Measurements from ENCODE around the gene MYNN. TPM values are rescaled to one million over a fixed set of nuclear protein-coding genes. Genes with fewer than 3 reads are reported as not detected.

Gene MYNN
- polyA plus RNA-seq, 10 donors, result 18.3 to 24.8 (median 21.8) TPM

DNA sequence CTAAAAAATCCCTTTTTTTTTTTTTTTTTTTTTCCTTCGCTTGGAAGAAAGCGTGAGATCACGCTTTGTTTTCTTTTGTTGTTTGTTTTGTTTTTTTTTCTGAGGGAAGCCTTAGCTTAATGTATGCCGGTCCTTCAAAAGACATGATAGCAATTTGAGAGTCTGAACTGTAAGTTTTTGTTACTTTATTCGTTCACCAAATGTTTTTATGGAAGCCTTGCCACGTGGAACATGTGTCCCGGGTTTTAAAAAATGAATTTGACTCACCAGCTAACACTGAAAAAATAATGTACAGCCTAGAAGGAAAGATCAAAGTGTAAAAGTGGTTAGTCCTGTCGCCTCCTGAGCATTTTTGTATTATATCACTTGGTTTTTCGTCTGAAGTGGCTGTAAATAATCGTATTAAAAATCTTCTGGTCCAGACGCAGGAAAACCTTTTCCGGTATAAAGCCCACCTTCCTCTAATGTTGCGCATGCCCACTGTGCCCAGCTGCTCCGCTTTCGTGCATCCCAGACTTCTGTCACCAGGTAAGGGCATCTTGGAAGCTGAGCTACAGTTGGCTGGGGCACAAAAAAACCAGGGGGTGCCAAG, 795 bp upstream of the MYNN start:
- DNase-seq, result peak; percentile 80 to 95 (median 88)

DNA sequence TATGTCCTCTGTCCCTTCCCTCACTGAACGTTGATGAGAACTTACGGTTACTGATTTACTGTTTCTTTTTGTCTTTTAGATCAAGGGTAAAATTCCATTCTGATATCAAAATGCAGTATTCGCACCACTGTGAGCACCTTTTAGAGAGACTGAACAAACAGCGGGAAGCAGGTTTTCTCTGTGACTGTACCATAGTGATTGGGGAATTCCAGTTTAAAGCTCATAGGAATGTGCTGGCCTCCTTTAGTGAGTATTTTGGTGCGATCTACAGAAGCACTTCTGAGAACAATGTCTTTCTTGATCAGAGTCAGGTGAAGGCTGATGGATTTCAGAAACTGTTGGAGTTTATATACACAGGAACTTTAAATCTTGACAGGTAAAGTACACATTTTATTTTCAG, 990 bp downstream of the MYNN start:
- DNase-seq, result no peak

DNA sequence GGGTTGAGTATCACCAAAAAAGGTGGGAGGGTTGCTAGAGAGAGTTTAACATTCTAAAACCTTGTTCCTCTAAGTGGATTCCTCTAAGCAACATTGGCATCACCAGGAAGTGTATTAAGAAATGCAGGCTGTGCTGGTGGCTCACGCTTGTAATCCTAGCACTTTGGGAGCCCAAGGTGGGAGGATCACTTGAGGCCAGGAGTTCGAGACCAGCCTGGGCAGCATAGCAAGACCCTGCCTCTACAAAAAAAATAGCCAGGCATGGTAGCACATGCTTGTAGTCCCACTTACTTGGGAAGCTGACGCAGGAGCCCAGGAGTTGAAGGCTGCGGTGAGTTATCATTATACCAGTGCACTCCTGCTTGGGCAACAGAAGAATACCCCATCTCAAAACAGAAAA, 4.6 kb downstream of the MYNN start:
- no peak for DNase-seq

- DNase-seq, result no peak
Observed at GRCh38 chr3:169780742-169781141, 7.5 kb downstream of the MYNN start.

- no peak for DNase-seq
Observed at GRCh38 chr3:169781209-169781855, 8.1 kb downstream of the MYNN start.

DNA sequence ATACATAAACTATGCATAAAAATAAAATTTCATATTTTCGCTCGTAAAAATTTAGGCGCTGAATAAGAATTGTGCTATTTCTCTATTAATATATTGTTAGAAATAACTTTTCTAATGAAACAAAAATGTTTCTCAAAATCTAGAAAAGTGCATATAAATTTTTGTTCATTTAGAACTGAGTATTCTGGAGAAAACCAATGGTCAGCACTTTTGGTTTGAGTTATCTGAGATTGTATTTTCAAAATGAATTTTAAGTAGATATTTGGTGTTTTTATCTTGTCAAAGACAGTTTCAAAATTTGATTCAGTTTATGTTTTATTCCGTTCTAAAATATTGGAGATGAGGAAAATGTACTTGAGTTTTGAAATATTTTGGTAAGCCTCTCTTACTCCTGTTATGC, 13.9 kb downstream of the MYNN start:
- DNase-seq, result no peak

DNA sequence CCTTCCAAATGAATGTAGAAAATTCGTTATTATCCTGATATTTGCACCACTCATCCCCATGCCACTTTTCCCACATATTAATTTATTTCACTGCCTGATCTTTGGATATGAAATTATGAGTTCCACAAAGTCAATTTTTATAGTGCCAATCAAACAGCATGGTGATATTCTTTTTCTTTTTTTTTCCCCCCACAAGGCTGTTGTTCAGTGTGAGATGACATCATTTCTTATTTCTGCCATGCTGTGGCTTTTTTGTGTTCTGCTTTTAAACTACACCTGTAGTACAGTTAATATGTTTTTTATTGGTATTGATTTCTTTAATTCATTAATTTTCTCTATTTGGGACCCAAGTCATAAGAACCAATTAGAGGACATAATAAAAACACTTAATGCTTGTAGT, 14.6 kb downstream of the MYNN start:
- DNase-seq, result no peak

DNA sequence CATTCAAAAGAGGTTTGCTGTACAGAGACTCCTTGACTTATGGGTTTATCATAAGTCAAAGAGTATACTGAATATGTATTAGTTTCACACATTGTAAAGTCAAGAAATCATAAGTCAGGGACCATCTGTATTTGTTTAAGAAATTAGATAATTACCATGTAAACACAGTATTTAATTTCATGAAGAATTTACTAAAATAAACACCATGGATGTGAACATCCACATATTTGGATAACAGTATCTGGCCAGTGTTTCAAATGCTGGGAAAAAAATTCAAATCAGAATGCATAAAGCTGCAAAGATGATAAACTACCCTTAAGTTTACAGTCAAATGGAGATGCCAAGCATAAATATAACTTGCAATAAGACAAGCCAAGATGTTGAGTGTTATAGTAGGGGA, 17.0 kb downstream of the MYNN start:
- DNase-seq, result no peak

- DNase-seq, result no peak
Observed at GRCh38 chr3:169790687-169791429, 17.7 kb downstream of the MYNN start.

GRCh38 chr3:169792359-169792758, 19.2 kb downstream of the MYNN start:
- DNase-seq, result no peak

DNA sequence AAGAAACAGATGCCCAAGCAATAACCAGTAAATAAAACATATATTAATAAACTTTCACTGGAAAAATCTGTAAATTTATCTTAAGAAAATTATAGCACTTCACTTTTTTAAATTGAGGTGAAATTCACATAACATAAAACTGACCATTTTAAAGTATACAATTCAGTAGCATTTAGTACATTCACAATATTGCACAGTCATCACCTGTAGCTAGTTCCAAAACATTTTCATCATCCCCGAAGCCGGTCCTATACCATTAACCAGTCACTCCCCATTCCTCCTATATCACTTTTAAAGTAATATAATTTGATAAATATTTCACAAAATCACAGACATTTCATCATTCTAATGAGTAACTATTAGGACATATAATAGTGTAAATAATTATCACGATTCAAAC, 31.5 kb downstream of the MYNN start:
- no peak for DNase-seq

- DNase-seq, result no peak
Observed at GRCh38 chr3:169809230-169809795, 36.1 kb downstream of the MYNN start.

DNA sequence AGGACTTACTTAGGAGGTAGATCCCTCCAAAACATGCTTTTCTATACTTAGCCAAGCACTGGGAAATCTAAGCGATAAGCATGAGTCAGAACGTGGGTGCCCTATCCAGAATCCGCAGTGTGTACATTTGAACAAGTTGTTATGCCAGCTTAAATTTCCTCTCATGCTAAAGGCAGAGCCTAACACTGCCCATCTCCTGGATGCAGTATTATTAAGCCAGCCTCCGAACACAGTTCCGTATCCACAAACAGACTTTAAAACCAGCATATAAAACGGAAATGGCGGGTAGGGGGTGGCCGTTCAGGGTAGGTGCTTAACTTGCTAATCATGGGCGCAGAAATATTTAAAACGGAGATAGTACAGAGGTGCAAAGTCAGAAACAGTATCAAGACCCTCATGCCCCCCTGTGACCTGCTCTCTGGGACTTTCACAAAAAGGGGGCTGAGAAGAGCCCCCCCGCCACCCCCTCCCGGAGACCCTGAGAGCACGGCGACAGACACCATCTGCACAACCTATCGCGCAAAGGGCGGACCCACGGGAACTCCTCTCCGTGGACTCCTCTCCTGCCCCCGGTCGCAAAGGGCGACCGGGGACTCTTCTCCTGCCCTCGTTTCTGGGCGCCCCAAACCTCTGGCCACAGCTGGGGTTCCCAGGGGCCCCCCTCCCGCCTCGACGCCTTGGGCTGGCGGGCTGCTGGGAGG, 38.6 kb downstream of the MYNN start:
- DNase-seq, result peak; percentile 53 to 80 (median 54)

DNA sequence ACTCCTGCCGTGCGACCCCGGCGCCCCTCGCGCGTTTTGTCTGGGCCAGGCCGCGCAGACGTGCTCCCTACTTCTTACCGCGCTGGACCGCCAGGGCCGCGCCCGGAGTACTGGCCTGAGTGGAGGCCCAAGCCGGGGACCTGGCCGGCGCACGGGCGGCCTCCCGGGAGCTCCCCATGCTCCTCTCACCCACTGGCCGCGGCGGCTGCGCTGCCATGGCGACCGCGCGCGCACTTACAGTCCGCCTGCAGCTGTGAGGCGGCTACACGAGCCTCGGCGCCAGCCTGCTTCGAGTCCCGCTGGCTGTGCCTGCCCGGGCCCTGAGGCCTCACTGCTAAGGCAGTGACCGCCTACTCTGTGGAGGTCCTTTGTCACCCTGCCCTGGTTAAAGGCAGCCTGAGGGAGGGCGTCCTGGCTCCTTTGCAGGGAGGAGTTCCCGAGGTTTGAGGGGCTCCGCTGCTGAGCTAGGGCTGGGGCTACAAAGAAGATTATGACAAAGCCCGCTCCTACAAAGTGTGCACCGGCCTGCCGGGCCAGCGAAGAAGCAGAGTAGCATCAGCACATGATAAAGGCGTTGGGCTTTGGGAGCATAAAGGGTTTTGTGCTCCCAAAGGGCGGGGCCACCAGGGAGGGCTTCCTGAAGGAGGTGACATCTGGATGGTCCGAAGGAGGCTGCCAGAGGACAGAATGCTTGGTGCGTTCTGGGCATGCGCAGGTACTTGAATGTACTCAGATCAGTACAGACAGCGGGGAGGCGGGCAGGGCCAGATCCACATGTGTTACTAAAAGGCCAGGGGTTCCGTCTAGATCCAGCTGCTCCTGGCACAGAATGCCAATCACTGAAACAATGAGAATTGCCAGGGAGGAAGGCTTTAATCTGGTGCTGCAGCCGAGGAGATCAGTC, 39.4 kb downstream of the MYNN start, which contains the start of the genes LRRC34 and LRRIQ4:
LRRC34 (minus strand) TSS at position 573 of the 904 bp plus-strand sequence; CDS start at position 217, 356 bp downstream.
LRRIQ4 (plus strand) TSS at position 539 of the 904 bp plus-strand sequence. CDS start 9,052 bp downstream, outside the sequence.
- peak; percentile 68 to 93 (median 71) for DNase-seq

DNA sequence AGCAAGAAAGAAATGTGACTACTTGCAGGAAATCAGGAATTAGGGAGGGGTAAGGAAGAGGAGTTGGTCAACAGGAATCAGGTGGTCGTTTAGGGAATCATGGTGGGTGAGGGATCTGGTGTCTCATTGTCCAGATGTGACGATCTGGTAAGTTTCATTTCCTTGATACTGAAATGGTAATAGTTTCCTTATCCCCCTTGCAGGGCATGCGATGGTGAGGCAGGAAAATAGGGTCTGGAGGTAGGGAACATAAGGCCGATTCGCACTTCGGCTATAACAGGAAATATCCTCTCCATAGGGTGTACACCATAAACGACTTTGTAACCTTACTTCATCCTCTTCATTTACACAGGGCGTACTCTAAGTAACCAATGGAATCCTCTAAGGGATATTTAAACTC, 40.1 kb downstream of the MYNN start:
- DNase-seq, result peak in 1 of 3 donors; percentile 6

GRCh38 chr3:169813757-169814517, 40.7 kb downstream of the MYNN start:
- DNase-seq, result peak in 1 of 3 donors; percentile 26

DNA sequence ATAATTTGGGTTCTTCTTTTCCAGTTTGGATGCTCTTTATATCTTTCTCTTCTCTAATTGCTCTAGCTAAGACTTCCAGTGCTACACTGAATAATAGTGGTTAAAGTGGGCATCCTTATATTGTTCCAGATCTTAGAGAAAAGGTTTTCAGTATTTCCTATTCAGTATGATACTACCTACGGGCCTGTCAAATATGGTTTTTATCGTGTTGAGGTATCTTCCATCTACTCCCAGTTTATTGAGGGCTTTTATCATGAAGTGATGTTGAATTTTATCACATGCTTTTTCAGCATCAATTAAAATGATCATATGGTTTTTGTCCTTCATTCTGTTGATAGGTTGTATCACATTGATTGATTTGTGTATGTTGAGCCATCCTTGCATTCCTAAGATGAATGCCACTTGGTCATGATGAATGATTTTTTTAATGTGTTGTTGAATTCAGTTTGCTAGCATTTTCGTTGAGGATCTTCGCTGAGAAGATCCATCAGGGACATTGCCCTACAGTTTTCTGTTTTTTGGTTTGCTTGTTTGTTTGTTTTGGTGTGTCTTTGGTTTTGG, 42.5 kb downstream of the MYNN start:
- DNase-seq, result no peak

GRCh38 chr3:169818316-169818715, 45.1 kb downstream of the MYNN start:
- peak in 1 of 3 donors; percentile 11 for DNase-seq

DNA sequence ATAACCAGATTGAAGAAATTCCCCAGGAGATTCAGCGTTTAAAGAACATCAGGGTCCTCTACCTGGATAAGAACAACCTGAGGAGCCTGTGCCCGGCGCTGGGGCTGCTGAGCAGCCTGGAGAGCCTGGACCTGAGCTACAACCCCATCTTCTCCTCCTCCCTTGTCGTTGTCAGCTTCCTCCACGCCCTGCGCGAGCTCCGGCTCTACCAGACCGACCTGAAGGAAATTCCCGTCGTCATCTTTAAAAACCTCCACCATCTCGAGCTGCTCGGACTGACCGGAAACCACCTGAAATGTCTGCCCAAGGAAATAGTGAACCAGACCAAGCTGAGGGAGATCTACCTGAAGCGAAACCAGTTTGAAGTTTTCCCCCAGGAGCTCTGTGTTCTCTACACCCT, 48.9 kb downstream of the MYNN start:
- no peak for DNase-seq

GRCh38 chr3:169822540-169822939, 49.3 kb downstream of the MYNN start:
- no peak for DNase-seq
